Femur (tissue), 1 donor: ENCODE data around the gene OSBPL7.
A peak's percentile ranks its signal among the peaks of the same experiment; 100 is the strongest.

ENCODE experiments used
- DNase-seq: peaks from one replicate; pipeline ENCODE4 v3.0.0-alpha.2; 2017

Gene OSBPL7

GRCh38 chr17:47820033-47820789 lies 1.4 kb downstream of the OSBPL7 start:
- DNase-seq, result no peak

- DNase-seq, result no peak
Measured at GRCh38 chr17:47819475-47819874, 2.1 kb downstream of the OSBPL7 start.

- no peak for DNase-seq
Measured at GRCh38 chr17:47818002-47818695, 3.4 kb downstream of the OSBPL7 start.

GRCh38 chr17:47816947-47817346 lies 4.6 kb downstream of the OSBPL7 start:
- DNase-seq, result no peak

GRCh38 chr17:47816111-47816735 lies 5.4 kb downstream of the OSBPL7 start:
- DNase-seq, result no peak

GRCh38 chr17:47815106-47815918 lies 6.3 kb downstream of the OSBPL7 start:
- DNase-seq, result no peak

- peak; percentile 11 for DNase-seq
Measured at GRCh38 chr17:47813512-47814031, 8.0 kb downstream of the OSBPL7 start.

GRCh38 chr17:47813077-47813476 lies 8.5 kb downstream of the OSBPL7 start:
- peak; percentile 7 for DNase-seq

- peak; percentile 10 for DNase-seq
Measured at GRCh38 chr17:47812146-47812920, 9.3 kb downstream of the OSBPL7 start.

- DNase-seq, result no peak
Measured at GRCh38 chr17:47811709-47812108, 9.9 kb downstream of the OSBPL7 start.

GRCh38 chr17:47810901-47811635 lies 10.5 kb downstream of the OSBPL7 start:
- peak; percentile 16 for DNase-seq

GRCh38 chr17:47810200-47810821 lies 11.3 kb downstream of the OSBPL7 start:
- DNase-seq, result no peak

GRCh38 chr17:47808830-47809480 lies 12.6 kb downstream of the OSBPL7 start:
- DNase-seq, result no peak

GRCh38 chr17:47808036-47808829 lies 13.4 kb downstream of the OSBPL7 start:
- no peak for DNase-seq

GRCh38 chr17:47807421-47807820 lies 14.2 kb downstream of the OSBPL7 start:
- no peak for DNase-seq

GRCh38 chr17:47806913-47807255 lies 14.7 kb downstream of the OSBPL7 start:
- no peak for DNase-seq

GRCh38 chr17:47806026-47806912 lies 15.3 kb downstream of the OSBPL7 start:
- no peak for DNase-seq

GRCh38 chr17:47804461-47804860 lies 17.1 kb downstream of the OSBPL7 start:
- DNase-seq, result no peak
